ENCODE data around the gene UNG. TPM values are rescaled to one million over a fixed set of nuclear protein-coding genes. Genes with fewer than 3 reads are reported as not detected.

Gene UNG
- total and polyA plus RNA-seq, 2 donors (not counting 3 experiments of a cell fraction or from before 2014, with no cell fraction given): 21.5 to 46.7 TPM

DNA sequence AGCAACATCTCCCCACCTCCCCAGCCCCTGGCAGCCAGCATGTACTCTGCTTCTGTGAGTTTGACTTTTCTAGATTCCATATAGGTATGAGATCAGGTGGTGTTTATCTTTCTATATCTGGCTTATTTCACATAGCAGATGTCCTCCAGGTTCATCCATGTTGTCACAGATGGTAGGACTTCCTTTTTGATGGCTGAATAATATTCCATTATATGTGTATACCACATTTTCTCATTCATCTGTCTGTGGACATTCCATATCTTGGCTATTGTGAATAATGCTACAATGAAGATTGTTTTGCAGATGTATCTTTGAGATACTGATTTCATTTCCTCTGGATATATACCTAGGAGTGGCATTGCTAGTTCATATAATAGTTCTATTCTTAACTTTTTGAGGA, 22.5 kb upstream of the UNG start:
- Histone ChIP-seq H3K9me1 (replicated peaks; ENCODE audit: control insufficient read depth, extremely low read depth, insufficient read depth, low read length) (no peaks in the 10 kb centered on the region), H4K20me1 (replicated peaks; ENCODE audit: control insufficient read depth, extremely low read depth, insufficient read depth, low read length) (no peaks in the 10 kb centered on the region), H3K27me3 (ENCODE audit: control insufficient read depth in 2 of 2, insufficient read depth in 2 of 2, low read length in 2 of 2) (no peaks in the 10 kb centered on the region), H3K9ac (replicated peaks; ENCODE audit: extremely low read depth, insufficient read depth, low read length) (no peak overlapping the region), H3K9me3 (replicated peaks; ENCODE audit: control insufficient read depth, insufficient read depth, low read length) (no peaks in the 10 kb centered on the region), H3K4me3 (replicated peaks in 1 of 3; ENCODE audit: insufficient read depth in 1 of 3, low read depth in 1 of 3, low read length in 3 of 3) (no peak overlapping the region), H3K4me2 (ENCODE audit: insufficient read depth, low read length) (no peak overlapping the region), H3K79me2 (ENCODE audit: control insufficient read depth, insufficient read depth, low read length) (no peaks in the 10 kb centered on the region), H2AFZ (ENCODE audit: low read depth, low read length) (no peak overlapping the region), H3K4me1 (ENCODE audit: control insufficient read depth, extremely low read depth, insufficient read depth, low read length) (no peaks in the 10 kb centered on the region), H3K27ac (ENCODE audit: insufficient read depth, low read depth, low read length) (no peak overlapping the region), H3K36me3 (ENCODE audit: control insufficient read depth in 2 of 2, extremely low read depth in 1 of 2, insufficient read depth in 2 of 2, low read length in 2 of 2) (peaks cover 0 to 2% of the 10 kb centered on the region in 2 experiments)
- no TSS peak for BruUV-seq (replicated peaks)
- TF ChIP-seq JUN (IDR thresholded peaks at IDR 0.05; ENCODE audit: borderline replicate concordance, insufficient read depth, insufficient read length, low read depth) (no peak), POLR2AphosphoS5 (IDR thresholded peaks at IDR 0.05; ENCODE audit: insufficient read depth, low read depth, low read length) (no peak), FOS (IDR thresholded peaks at IDR 0.05; ENCODE audit: borderline replicate concordance, insufficient read depth, low read length) (no peak)
- CTCF ChIA-PET: no interaction called here
- dilution Hi-C loops (cut with MboI; ENCODE audit: extremely low pct_ligation_motif_present, low sequenced_read_pairs) (no loop called here), intact Hi-C loops (cut with micrococcal nuclease) (no loop called here)
- no peak for FAIRE-seq
- POLR2A ChIA-PET: no interaction called here
- DNase-seq (ENCODE audit: low read depth, low spot score): no peak

DNA sequence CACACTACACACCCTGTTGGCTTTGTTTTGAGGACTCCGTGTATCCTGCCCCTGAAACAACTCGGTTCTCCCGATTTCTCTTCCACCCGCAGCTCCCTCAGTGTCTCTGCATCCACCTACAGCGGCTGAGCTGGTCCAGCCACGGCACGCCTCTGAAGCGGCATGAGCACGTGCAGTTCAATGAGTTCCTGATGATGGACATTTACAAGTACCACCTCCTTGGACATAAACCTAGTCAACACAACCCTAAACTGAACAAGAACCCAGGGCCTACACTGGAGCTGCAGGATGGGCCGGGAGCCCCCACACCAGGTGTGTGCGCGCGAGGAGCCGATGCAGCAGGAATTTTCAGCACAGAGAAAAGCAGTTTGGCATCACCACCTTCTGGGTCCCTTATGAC, 14.6 kb upstream of the UNG start:
- DNase-seq (ENCODE audit: low read depth, low spot score): no peak
- Histone ChIP-seq H3K9me3 (replicated peaks; ENCODE audit: control insufficient read depth, insufficient read depth, low read length) (no peaks in the 10 kb centered on the region), H3K27ac (ENCODE audit: insufficient read depth, low read depth, low read length) (no peak overlapping the region), H3K36me3 (ENCODE audit: control insufficient read depth in 2 of 2, extremely low read depth in 1 of 2, insufficient read depth in 2 of 2, low read length in 2 of 2) (peaks cover 10 to 19% of the 10 kb centered on the region in 2 experiments), H3K79me2 (ENCODE audit: control insufficient read depth, insufficient read depth, low read length) (no peaks in the 10 kb centered on the region), H3K4me2 (ENCODE audit: insufficient read depth, low read length) (no peak overlapping the region), H3K27me3 (ENCODE audit: control insufficient read depth in 2 of 2, insufficient read depth in 2 of 2, low read length in 2 of 2) (no peaks in the 10 kb centered on the region), H3K4me3 (replicated peaks in 1 of 3; ENCODE audit: insufficient read depth in 1 of 3, low read depth in 1 of 3, low read length in 3 of 3) (no peak overlapping the region), H3K4me1 (ENCODE audit: control insufficient read depth, extremely low read depth, insufficient read depth, low read length) (no peaks in the 10 kb centered on the region), H4K20me1 (replicated peaks; ENCODE audit: control insufficient read depth, extremely low read depth, insufficient read depth, low read length) (no peaks in the 10 kb centered on the region), H3K9me1 (replicated peaks; ENCODE audit: control insufficient read depth, extremely low read depth, insufficient read depth, low read length) (no peaks in the 10 kb centered on the region), H3K9ac (replicated peaks; ENCODE audit: extremely low read depth, insufficient read depth, low read length) (no peak overlapping the region), H2AFZ (ENCODE audit: low read depth, low read length) (no peak overlapping the region)
- ChIA-PET CTCF (no interaction called here), POLR2A (no interaction called here)
- no peak for FAIRE-seq
- no TSS peak for BruUV-seq (replicated peaks)
- dilution Hi-C loops (cut with MboI; ENCODE audit: extremely low pct_ligation_motif_present, low sequenced_read_pairs) (no loop called here), intact Hi-C loops (cut with micrococcal nuclease) (no loop called here)
- no peak for TF ChIP-seq POLR2A (IDR thresholded peaks at IDR 0.05; ENCODE audit: low read depth, low read length)
- TF ChIP-seq GATA2 (IDR thresholded peaks at IDR 0.05; ENCODE audit: insufficient read depth, insufficient read length, low read depth, low read length): no peak
- no peak for TF ChIP-seq POLR2AphosphoS5 (IDR thresholded peaks at IDR 0.05; ENCODE audit: insufficient read depth, low read depth, low read length)
- TF ChIP-seq EZH2 (IDR thresholded peaks at IDR 0.05; ENCODE audit: borderline replicate concordance, low read depth, low read length, severe bottlenecking): no peak
- no peak for TF ChIP-seq MYC (IDR thresholded peaks at IDR 0.05; ENCODE audit: low read depth, low read length)
- TF ChIP-seq, protein P1, sequence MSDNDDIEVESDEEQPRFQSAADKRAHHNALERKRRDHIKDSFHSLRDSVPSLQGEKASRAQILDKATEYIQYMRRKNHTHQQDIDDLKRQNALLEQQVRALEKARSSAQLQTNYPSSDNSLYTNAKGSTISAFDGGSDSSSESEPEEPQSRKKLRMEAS (IDR thresholded peaks at IDR 0.05; ENCODE audit: insufficient read depth, insufficient read length): no peak
- no peak for TF ChIP-seq FOS (IDR thresholded peaks at IDR 0.05; ENCODE audit: borderline replicate concordance, insufficient read depth, low read length)
- TF ChIP-seq, protein P2, sequence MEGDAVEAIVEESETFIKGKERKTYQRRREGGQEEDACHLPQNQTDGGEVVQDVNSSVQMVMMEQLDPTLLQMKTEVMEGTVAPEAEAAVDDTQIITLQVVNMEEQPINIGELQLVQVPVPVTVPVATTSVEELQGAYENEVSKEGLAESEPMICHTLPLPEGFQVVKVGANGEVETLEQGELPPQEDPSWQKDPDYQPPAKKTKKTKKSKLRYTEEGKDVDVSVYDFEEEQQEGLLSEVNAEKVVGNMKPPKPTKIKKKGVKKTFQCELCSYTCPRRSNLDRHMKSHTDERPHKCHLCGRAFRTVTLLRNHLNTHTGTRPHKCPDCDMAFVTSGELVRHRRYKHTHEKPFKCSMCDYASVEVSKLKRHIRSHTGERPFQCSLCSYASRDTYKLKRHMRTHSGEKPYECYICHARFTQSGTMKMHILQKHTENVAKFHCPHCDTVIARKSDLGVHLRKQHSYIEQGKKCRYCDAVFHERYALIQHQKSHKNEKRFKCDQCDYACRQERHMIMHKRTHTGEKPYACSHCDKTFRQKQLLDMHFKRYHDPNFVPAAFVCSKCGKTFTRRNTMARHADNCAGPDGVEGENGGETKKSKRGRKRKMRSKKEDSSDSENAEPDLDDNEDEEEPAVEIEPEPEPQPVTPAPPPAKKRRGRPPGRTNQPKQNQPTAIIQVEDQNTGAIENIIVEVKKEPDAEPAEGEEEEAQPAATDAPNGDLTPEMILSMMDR (IDR thresholded peaks at IDR 0.05; ENCODE audit: extremely low read depth in 1 of 2, insufficient read depth in 1 of 2, low read depth in 1 of 2, low read length in 2 of 2): no peak
- TF ChIP-seq JUN (IDR thresholded peaks at IDR 0.05; ENCODE audit: borderline replicate concordance, insufficient read depth, insufficient read length, low read depth): no peak

Data from endothelial cell of umbilical vein (primary cell).